ENCODE results near the gene RYR3.

RYR3 gene

DNA sequence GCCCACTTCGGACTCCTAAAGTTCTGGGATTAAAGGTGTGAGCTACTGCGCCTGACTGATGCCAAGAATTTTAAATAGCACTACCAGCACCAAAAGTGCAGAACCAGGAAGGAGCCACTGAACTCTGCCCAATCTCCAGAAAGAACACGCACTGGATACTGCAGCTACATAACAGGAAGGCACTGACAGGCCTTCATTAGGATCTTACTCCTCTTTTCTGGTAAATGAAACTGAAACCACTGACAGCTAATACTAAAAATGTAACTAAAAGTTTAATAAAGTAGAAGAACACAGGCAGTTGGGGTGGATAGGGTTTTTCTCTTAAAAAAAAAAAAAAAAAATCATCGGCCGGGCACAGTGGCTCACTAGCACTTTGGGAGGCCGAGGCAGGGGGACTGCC is 583.4 kb downstream of the RYR3 start:
- no peak for DNase-seq (ENCODE audit: low read depth)

DNA sequence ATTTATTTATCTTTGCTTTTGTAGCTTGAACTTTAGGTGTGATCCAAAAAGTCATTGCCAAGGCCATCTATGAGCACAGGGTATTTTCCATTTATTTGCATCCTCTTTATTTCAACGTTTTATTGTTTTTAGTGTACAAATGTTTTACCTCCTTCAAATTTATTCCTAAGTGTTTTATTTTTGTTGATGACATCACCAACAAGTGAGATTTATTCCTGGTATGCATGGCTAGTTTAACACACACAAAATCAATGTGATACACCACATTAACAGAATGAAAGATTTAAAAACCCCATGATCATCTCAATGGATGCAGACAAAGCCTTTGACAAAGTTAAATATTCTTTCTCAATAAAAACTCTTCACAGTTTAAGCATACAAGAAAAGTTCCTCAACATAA is 591.3 kb downstream of the RYR3 start:
- no peak for DNase-seq (ENCODE audit: low read depth)

DNA sequence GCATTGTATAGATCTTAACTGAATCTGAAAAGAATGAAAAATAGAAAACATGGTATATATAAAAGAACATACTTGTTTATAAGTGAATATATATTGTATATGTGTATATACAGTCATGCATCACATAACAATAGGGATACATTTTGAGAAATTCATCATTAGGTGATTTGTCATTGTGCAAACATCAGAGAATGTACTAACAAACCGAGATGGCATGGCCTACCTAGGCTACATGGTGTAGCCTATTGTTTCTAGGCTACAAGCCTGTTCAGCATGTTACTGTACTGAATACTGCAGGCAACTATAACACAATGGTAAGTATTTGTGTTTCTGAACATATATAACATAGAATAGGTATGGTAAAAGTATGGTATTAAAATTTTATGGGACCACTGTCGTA is 592.9 kb downstream of the RYR3 start:
- DNase-seq (ENCODE audit: low read depth), result no peak

DNA sequence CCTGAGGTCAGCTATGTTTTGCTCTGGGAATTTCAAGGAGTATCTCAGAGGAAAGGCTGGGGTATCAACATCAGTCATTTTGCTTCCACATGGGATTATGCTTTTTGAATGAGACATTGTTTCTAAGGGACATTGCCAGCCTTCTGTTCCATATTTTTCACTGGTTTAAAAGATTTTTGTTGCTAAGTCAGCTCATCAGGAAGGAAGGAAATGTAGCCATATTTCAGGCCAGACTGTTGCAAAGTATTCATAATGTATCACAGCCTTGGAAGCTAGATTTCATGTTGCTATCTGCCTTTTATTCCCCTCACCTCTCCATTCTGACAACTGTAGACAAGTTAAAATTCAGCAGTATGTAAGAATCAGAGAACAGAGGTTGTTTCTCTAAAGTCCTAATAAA is 596.6 kb downstream of the RYR3 start:
- no peak for DNase-seq (ENCODE audit: low read depth)

DNA sequence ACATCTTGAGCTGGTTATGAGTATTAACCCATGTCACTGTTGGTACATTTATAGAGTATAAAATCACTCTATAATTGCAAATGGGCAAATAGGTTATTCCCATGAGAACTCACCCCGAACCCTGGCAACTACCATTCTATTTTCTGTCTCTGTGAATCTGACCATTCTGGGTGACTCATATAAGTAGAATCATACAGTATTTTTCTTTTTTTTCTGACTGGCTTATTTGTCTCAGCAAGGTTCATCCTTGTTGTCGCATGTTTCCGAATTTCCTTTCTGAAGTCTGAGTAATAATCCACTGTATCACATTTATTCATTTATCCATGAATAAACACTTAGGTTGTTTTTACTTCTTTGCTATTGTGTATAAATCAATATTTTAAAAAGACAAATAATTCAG is 597.6 kb downstream of the RYR3 start:
- peak; percentile 41 for DNase-seq (ENCODE audit: low read depth)

DNA sequence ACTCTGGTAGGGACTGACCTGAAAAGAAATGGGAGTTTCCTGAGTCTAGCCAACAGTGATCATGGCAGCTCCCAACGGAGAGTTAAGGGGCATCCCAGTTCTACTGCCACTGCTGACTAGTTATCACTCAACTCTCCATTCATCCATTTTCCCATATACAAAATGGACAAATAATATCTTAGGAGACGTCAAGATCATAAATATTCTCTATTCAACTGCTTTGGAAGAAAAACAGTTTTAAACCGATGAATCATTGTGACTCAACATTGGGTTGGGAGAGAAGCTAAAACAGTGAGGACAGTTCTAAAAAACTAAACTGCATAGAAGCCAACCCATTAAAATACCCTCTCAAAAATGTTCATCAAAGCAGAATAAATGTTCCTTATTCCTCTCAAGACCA is 600.0 kb downstream of the RYR3 start:
- peak; percentile 65 for DNase-seq (ENCODE audit: low read depth)

DNA sequence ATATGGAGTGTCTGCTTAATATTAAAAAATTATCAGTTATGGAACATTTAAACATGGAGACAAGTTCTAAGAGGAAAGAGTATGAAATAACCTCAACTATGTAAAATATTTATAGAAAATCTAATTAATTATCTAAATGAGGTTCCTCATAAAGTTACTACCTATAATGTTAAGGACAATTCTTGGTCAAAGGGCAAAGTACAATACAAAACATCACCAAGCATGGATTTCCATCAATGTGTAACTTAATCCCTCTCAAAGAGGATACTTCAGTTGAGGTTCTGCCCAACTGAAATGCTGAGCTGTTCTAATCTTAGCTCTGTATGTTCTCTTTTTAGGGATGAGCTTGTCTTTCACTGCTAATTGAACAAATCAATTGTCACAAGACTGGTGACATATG is 601.6 kb downstream of the RYR3 start:
- no peak for DNase-seq (ENCODE audit: low read depth)

DNA sequence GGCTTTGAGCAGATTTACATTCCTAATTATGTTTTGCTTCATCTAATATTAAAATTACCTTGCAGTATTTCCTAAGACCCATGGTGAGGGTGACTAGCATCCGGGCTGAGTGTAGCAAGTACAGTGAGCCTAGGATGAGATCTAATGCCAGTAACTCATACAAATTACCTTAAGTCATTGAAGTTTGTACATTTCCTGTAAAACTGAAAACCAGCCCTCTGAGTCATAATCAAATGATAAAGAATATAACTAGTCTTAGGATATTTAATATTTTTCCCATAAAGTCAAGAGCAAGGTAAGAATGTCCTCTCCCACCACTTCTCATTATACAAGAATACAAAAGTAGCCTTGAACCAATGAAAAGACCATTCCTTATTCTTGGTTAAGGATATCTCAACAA is 602.7 kb downstream of the RYR3 start:
- peak; percentile 37 for DNase-seq (ENCODE audit: low read depth)
